CD4-positive, CD25-positive, alpha-beta regulatory T cell (primary cell): ENCODE data around the gene OTUD5. TPM values are rescaled to one million over a fixed set of nuclear protein-coding genes. Genes with fewer than 3 reads are reported as not detected.

Experiments used
- ATAC-seq, 2 donors: fragments of 150-1000 bp; cut with Tn5 transposase; one replicate each; pipeline ENCODE4 v1.10.0; 2021; ENCODE audit warnings: low read depth in 2 of 2, moderate number of reproducible peaks in 2 of 2, moderate library complexity in 1 of 2
- DNase-seq, 3 donors: peaks; one replicate each; pipeline versions ENCODE4 v3.0.0 to v3.0.0-alpha.2; 2012 to 2022; ENCODE audit warnings: mixed read lengths in 1 of 3
- H3K27ac ChIP-seq: one replicate; pipeline ENCODE4 v1.7.0; 2013; ENCODE audit warnings: mild to moderate bottlenecking, low read length; ENCODE audit not compliant: insufficient read depth, poor library complexity, severe bottlenecking
- H3K27me3 ChIP-seq: one replicate; pipeline ENCODE4 v1.7.0; 2013; ENCODE audit warnings: low read length; ENCODE audit not compliant: control insufficient read depth, insufficient read depth
- H3K36me3 ChIP-seq: one replicate; pipeline ENCODE4 v1.7.0; 2013; ENCODE audit warnings: mild to moderate bottlenecking, low read length, moderate library complexity; ENCODE audit not compliant: control insufficient read depth, insufficient read depth
- H3K4me1 ChIP-seq: 2 replicates; pipeline ENCODE4 v1.7.0; 2013; ENCODE audit warnings: mild to moderate bottlenecking, low read length; ENCODE audit not compliant: insufficient read depth, control insufficient read depth, poor library complexity, severe bottlenecking
- H3K4me3 ChIP-seq: one replicate; pipeline ENCODE4 v1.7.0; 2013; ENCODE audit warnings: low read depth, mild to moderate bottlenecking, low read length, moderate library complexity
- H3K9me3 ChIP-seq, 2 experiments: 1 replicate in 1 of 2; 2 replicates in 1 of 2; pipeline ENCODE4 v1.7.0; 2013; ENCODE audit warnings: low read length in 2 of 2, mild to moderate bottlenecking in 1 of 2, moderate library complexity in 1 of 2; ENCODE audit not compliant: control insufficient read depth in 2 of 2
- H3K27ac Mint-ChIP-seq, 3 donors: one replicate each; pipeline ENCODE4 v1.8.0; 2020 to 2022; ENCODE audit warnings: mild to moderate bottlenecking in 3 of 3, mixed read lengths in 3 of 3, moderate library complexity in 2 of 3
- H3K27me3 Mint-ChIP-seq: one replicate; pipeline ENCODE4 v1.8.0; 2022; ENCODE audit warnings: mild to moderate bottlenecking, mixed read lengths
- H3K36me3 Mint-ChIP-seq: one replicate; pipeline ENCODE4 v1.8.0; 2020; ENCODE audit warnings: mixed read lengths
- H3K4me1 Mint-ChIP-seq, 4 donors: one replicate each; pipeline ENCODE4 v1.8.0; 2020 to 2022; ENCODE audit warnings: mixed read lengths in 4 of 4, mild to moderate bottlenecking in 1 of 4
- H3K4me3 Mint-ChIP-seq, 4 donors: one replicate each; pipeline ENCODE4 v1.8.0; 2020 to 2022; ENCODE audit warnings: mild to moderate bottlenecking in 4 of 4, mixed read lengths in 4 of 4, moderate library complexity in 3 of 4
- H3K9me3 Mint-ChIP-seq, 7 donors: one replicate each; pipeline ENCODE4 v1.8.0; 2020 to 2022; ENCODE audit warnings: mixed read lengths in 7 of 7, mild to moderate bottlenecking in 3 of 7, moderate library complexity in 2 of 7
- polyA plus RNA-seq, 4 donors: library from polyadenylated mRNA; unstranded; fragments of 300-500 nt; fragmentation: Illumina TruSeq; gene quantifications; one replicate each; pipeline ENCODE4 v1.2.3, GENCODE V29; 2021
- total RNA-seq: library from RNA; stranded (reverse); gene quantifications from one replicate; pipeline ENCODE4 v1.2.3, GENCODE V29; 2022

OTUD5 gene, protein sequence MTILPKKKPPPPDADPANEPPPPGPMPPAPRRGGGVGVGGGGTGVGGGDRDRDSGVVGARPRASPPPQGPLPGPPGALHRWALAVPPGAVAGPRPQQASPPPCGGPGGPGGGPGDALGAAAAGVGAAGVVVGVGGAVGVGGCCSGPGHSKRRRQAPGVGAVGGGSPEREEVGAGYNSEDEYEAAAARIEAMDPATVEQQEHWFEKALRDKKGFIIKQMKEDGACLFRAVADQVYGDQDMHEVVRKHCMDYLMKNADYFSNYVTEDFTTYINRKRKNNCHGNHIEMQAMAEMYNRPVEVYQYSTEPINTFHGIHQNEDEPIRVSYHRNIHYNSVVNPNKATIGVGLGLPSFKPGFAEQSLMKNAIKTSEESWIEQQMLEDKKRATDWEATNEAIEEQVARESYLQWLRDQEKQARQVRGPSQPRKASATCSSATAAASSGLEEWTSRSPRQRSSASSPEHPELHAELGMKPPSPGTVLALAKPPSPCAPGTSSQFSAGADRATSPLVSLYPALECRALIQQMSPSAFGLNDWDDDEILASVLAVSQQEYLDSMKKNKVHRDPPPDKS
- 110 TPM for total RNA-seq
- 10 to 100 TPM; 20.2 to 38.2 (median 26.4) TPM for polyA plus RNA-seq

GRCh38 chrX:48957477-48957826 is at the start of gene OTUD5:
TSS of gene OTUD5 (minus strand) at chrX:48957607. CDS start at chrX:48957570, 37 bp downstream.
- no peaks in the 10 kb centered on the region for H3K9me3 Mint-ChIP-seq
- peak in 1 of 3 donors; percentile 73 for DNase-seq
- peak within 1 kb of the TSS; percentile 92 to 100 (median 100) for H3K27ac Mint-ChIP-seq
- Histone ChIP-seq H3K27ac (peak within 1 kb of the TSS; percentile 99), H3K9me3 (no peaks in the 10 kb centered on the region), H3K36me3 (peaks cover 14% of the 10 kb centered on the region), H3K4me3 (peak within 1 kb of the TSS; percentile 84), H3K4me1 (peaks cover 49% of the 10 kb centered on the region), H3K27me3 (no peaks in the 10 kb centered on the region)
- H3K27me3 Mint-ChIP-seq: peaks cover 18% of the 10 kb centered on the region
- H3K4me3 Mint-ChIP-seq: peak within 1 kb of the TSS; percentile 94 to 99 (median 98)
- H3K36me3 Mint-ChIP-seq: peaks cover 3% of the 10 kb centered on the region
- H3K4me1 Mint-ChIP-seq: peaks cover 0 to 54% (median 31%) of the 10 kb centered on the region in 4 donors
- ATAC-seq: peak; percentile 42 to 49

DNA sequence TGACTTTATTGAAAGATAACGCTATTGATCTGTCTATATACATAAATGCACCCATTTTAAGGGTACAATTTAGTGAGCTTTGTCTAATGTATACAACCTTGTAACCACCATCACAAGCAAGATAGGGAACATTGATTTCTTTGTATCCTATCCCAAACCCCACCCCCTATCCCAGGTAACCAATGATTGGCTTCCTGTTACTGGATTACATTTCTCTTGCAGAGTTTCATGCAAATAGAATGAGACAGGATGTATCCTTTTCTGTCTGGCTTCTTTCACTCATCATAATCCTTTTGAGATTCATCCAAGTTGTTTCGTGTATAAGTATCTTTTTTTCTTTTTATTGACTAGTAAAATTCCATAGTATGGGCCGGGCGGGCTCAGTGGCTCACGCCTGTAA is 46.3 kb upstream of the OTUD5 start:
- Histone ChIP-seq H3K4me1 (peaks cover 17% of the 10 kb centered on the region), H3K27me3 (no peaks in the 10 kb centered on the region), H3K4me3 (no peak overlapping the region), H3K36me3 (peaks cover 2% of the 10 kb centered on the region), H3K9me3 (no peaks in the 10 kb centered on the region), H3K27ac (no peak overlapping the region)
- Mint-ChIP-seq H3K27me3 (peaks cover 4% of the 10 kb centered on the region), H3K36me3 (no peaks in the 10 kb centered on the region), H3K27ac (peak overlapping the region in 1 of 3 donors; percentile 98), H3K4me3 (peak overlapping the region in 3 of 4 donors; percentile 28 to 74 (median 68)), H3K4me1 (peaks cover 2 to 27% (median 12%) of the 10 kb centered on the region in 4 donors), H3K9me3 (peaks cover 0 to 6% (median 0%) of the 10 kb centered on the region in 7 donors)
- DNase-seq (no peak), ATAC-seq (no peak)

- ATAC-seq (peak; percentile 78 to 83), DNase-seq (peak; percentile 74 to 93 (median 86))
- peaks cover 4% of the 10 kb centered on the region for H3K27me3 Mint-ChIP-seq
- Histone ChIP-seq H3K4me3 (peak within 1 kb of the TSS; percentile 89), H3K4me1 (peaks cover 17% of the 10 kb centered on the region), H3K27me3 (no peaks in the 10 kb centered on the region), H3K27ac (peak within 1 kb of the TSS; percentile 90), H3K9me3 (no peaks in the 10 kb centered on the region), H3K36me3 (peaks cover 12% of the 10 kb centered on the region)
- H3K4me1 Mint-ChIP-seq: peaks cover 11 to 37% (median 14%) of the 10 kb centered on the region in 4 donors
- peak within 1 kb of the TSS; percentile 98 to 100 (median 98) for H3K4me3 Mint-ChIP-seq
- H3K36me3 Mint-ChIP-seq: peaks cover 4% of the 10 kb centered on the region
- peaks cover 0 to 6% (median 0%) of the 10 kb centered on the region in 7 donors for H3K9me3 Mint-ChIP-seq
- peak within 1 kb of the TSS; percentile 89 to 99 (median 98) for H3K27ac Mint-ChIP-seq
Measured at GRCh38 chrX:49002091-49002935, 44.9 kb upstream of the OTUD5 start, which contains the start of gene GRIPAP1. TSS of gene GRIPAP1 (minus strand) at chrX:49002264. CDS start at chrX:49002229, 35 bp downstream.

DNA sequence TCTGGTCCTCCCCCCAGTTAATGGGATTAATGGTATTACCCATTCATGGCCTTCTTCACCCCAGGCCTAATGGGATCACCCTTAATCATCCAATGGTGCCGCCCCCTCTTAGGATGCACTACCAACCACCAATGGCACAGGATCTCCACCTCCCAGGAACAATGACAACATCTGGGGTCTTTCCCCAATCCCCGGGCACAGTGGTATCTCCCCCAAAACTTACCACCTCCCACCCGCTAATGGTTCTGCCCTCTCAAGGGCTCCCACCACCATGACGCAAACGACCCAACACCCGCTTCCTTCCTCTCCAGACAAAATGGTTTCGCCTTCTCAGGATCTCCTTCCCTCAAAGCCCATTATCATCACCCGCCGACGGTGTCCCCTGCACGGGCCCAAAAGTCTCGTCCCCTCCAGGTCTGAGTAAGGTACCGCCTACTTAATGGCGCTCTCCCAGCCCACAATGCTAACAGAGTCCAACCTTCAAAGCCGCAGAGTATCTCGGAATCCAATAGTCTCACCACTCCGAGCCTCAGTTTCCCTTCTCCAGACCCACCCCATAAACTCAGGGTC is 44.2 kb upstream of the OTUD5 start:
- peaks cover 14 to 42% (median 15%) of the 10 kb centered on the region in 4 donors for H3K4me1 Mint-ChIP-seq
- Histone ChIP-seq H3K36me3 (peaks cover 18% of the 10 kb centered on the region), H3K27me3 (no peaks in the 10 kb centered on the region), H3K4me3 (peak overlapping the region; percentile 88), H3K27ac (peak overlapping the region; percentile 90), H3K4me1 (peaks cover 17% of the 10 kb centered on the region), H3K9me3 (no peaks in the 10 kb centered on the region)
- peak overlapping the region; percentile 86 to 99 (median 98) for H3K27ac Mint-ChIP-seq
- H3K4me3 Mint-ChIP-seq: peak overlapping the region; percentile 98 to 100 (median 98)
- DNase-seq (peak; percentile 55 to 59 (median 57)), ATAC-seq (peak; percentile 25 to 26)
- peaks cover 4% of the 10 kb centered on the region for H3K27me3 Mint-ChIP-seq
- H3K9me3 Mint-ChIP-seq: peaks cover 0 to 6% (median 0%) of the 10 kb centered on the region in 7 donors
- H3K36me3 Mint-ChIP-seq: peaks cover 11% of the 10 kb centered on the region

DNA sequence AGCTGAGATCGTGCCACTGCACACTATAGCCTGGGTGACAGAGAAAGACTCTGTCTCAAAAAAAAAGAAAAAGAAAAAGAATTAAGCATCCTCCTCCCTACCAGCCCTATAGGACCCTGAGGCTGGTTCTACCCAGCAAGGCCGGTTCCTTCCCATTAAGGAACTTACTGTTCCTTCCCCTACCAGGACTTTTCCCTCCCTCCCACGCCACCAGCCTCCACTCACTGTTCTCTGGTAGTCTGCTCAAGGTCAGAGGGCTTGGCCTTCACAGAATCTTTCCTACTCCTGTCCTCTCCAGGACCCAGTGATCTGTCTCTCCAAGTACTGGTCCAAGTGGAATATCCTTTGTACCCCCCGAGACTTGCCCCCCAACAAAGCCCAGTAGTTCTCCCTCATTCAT is 43.2 kb upstream of the OTUD5 start:
- peaks cover 0 to 6% (median 0%) of the 10 kb centered on the region in 7 donors for H3K9me3 Mint-ChIP-seq
- peak overlapping the region; percentile 88 for H3K4me3 ChIP-seq
- H3K27me3 ChIP-seq: no peaks in the 10 kb centered on the region
- H3K36me3 ChIP-seq: peaks cover 21% of the 10 kb centered on the region
- no peak overlapping the region for H3K27ac Mint-ChIP-seq
- ATAC-seq: no peak
- H3K4me1 Mint-ChIP-seq: peaks cover 16 to 45% (median 16%) of the 10 kb centered on the region in 4 donors
- H3K4me1 ChIP-seq: peaks cover 17% of the 10 kb centered on the region
- peak overlapping the region; percentile 38 to 100 (median 98) for H3K4me3 Mint-ChIP-seq
- no peaks in the 10 kb centered on the region for H3K9me3 ChIP-seq
- DNase-seq: no peak
- H3K36me3 Mint-ChIP-seq: peaks cover 13% of the 10 kb centered on the region
- H3K27me3 Mint-ChIP-seq: peaks cover 4% of the 10 kb centered on the region
- H3K27ac ChIP-seq: peak overlapping the region; percentile 90

DNA sequence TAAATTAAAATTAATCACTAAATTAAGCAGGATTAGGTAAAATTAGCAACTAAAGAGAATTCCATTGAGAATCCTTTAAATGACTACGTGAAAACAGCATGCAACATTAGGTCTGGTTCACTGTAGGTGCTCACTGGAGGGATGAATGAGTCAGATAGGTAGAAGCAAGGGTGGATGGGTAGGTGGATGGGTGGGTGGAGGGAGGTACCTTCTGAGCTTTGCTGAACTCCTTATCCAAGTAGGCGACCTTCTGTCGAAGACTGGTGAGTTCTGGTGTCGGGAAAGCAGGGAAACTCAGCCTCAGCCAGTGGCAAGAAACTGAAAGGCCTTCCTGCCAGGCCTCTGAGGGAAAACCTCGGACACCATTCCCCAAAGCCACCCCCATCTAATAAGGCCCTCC is 41.6 kb upstream of the OTUD5 start:
- ATAC-seq (no peak), DNase-seq (no peak)
- no peak overlapping the region for H3K27ac ChIP-seq
- H3K36me3 ChIP-seq: peaks cover 26% of the 10 kb centered on the region
- peaks cover 19% of the 10 kb centered on the region for H3K36me3 Mint-ChIP-seq
- H3K27ac Mint-ChIP-seq: no peak overlapping the region
- H3K4me1 Mint-ChIP-seq: peaks cover 16 to 45% (median 16%) of the 10 kb centered on the region in 4 donors
- H3K4me1 ChIP-seq: peaks cover 17% of the 10 kb centered on the region
- H3K9me3 ChIP-seq: no peaks in the 10 kb centered on the region
- H3K4me3 ChIP-seq: no peak overlapping the region
- no peaks in the 10 kb centered on the region for H3K27me3 ChIP-seq
- H3K4me3 Mint-ChIP-seq: peak overlapping the region in 1 of 4 donors; percentile 79
- H3K27me3 Mint-ChIP-seq: peaks cover 4% of the 10 kb centered on the region
- H3K9me3 Mint-ChIP-seq: peaks cover 0 to 6% (median 0%) of the 10 kb centered on the region in 7 donors

DNA sequence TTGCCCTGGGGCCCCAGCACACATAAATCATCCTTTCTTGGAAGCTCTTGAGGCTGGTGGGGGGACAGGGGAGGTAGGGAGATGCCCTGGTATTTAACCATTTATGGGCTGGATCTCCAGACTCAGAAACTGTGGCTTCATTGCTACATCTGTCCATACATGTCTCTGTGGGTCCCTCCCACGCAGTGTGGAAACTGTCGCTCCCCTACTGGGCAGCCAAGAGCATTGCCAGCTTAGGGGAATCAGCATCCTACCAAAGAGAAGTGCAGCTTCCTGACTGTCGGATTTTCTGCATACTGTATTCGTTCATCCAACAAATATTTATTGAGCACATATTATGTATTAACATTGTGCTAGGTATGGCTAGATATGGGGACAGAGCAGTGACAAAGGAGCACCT is 41.0 kb upstream of the OTUD5 start:
- DNase-seq (no peak), ATAC-seq (no peak)
- no peak overlapping the region for H3K27ac Mint-ChIP-seq
- peak overlapping the region in 2 of 4 donors; percentile 56 to 68 for H3K4me3 Mint-ChIP-seq
- Histone ChIP-seq H3K27ac (no peak overlapping the region), H3K36me3 (peaks cover 30% of the 10 kb centered on the region), H3K27me3 (no peaks in the 10 kb centered on the region), H3K4me1 (peaks cover 17% of the 10 kb centered on the region), H3K9me3 (no peaks in the 10 kb centered on the region), H3K4me3 (no peak overlapping the region)
- peaks cover 19% of the 10 kb centered on the region for H3K36me3 Mint-ChIP-seq
- peaks cover 15 to 43% (median 16%) of the 10 kb centered on the region in 4 donors for H3K4me1 Mint-ChIP-seq
- H3K27me3 Mint-ChIP-seq: peaks cover 4% of the 10 kb centered on the region
- H3K9me3 Mint-ChIP-seq: peaks cover 0 to 6% (median 0%) of the 10 kb centered on the region in 7 donors
